Sciatic nerve (tissue), 2 donors: ENCODE data around the gene KLHDC1. TPM values are rescaled to one million over a fixed set of nuclear protein-coding genes. Genes with fewer than 3 reads are reported as not detected.
"Not testable (repeated sequence)": the region's sequence is repeated elsewhere in the genome, so short reads cannot be mapped to it uniquely, and the experiment has no call there.

Experiments
- ATAC-seq: fragments of 200-7000 bp; cut with Tn5 transposase; one replicate; pipeline ENCODE4 v1.9.1; 2020; ENCODE audit warnings: mild to moderate bottlenecking, moderate library complexity
- DNase-seq: peaks from one replicate; pipeline ENCODE4 v3.0.0-alpha.2; 2020; ENCODE audit warnings: low spot score
- intact Hi-C: fragments of 100-400 bp; cut with DNase I; formaldehyde crosslinking; loops from one replicate; pipeline ENCODE4 v1.14.2; 2022
- total RNA-seq: library from RNA; stranded (reverse); fragmentation: NEBNext Ultra II Directional; extraction: Animal tissue kit (Norgen Biotek cat#: 25700); gene quantifications from one replicate; pipeline ENCODE4 v1.2.1, GENCODE V29; 2021
- donor health status: DM: no; HTN: no; CAD: no.
- donor health status: DM: no; HTN: no; CAD: no.

The KLHDC1 gene
- total RNA-seq = 20.7 TPM

- ATAC-seq = peak; percentile 96
- DNase-seq = peak; percentile 94
- intact Hi-C loops = no loop called here
Observed at GRCh38 chr14:49692811-49693734, at the start of gene KLHDC1. KLHDC1 (plus strand) TSS chr14:49693120; CDS start chr14:49693195, 75 bp downstream.

- no peak for DNase-seq
- intact Hi-C loops = no loop called here
- ATAC-seq = no peak
Observed at GRCh38 chr14:49653508-49653907, 39.4 kb upstream of the KLHDC1 start.

GRCh38 chr14:49654511-49654910 is 38.4 kb upstream of the KLHDC1 start:
- intact Hi-C loops = no loop called here
- no peak for ATAC-seq
- DNase-seq = no peak

- ATAC-seq, DNase-seq, intact Hi-C loops: not testable (repeated sequence)
Observed at GRCh38 chr14:49657500-49657899, 35.4 kb upstream of the KLHDC1 start.

- intact Hi-C loops = no loop called here
- ATAC-seq = no peak
- no peak for DNase-seq
Observed at GRCh38 chr14:49659526-49660455, 33.1 kb upstream of the KLHDC1 start.

GRCh38 chr14:49670475-49670874 is 22.4 kb upstream of the KLHDC1 start:
- DNase-seq (no peak), ATAC-seq (no peak)
- intact Hi-C loops = no loop called here

GRCh38 chr14:49673586-49673985 is 19.3 kb upstream of the KLHDC1 start:
- no peak for DNase-seq
- intact Hi-C loops = no loop called here
- ATAC-seq = no peak

- DNase-seq (no peak), ATAC-seq (no peak)
- intact Hi-C loops = loop anchor here (5.0 kb wide), 1 partner anchor 160 kb away; no protein-coding TSS in a partner anchor
Observed at GRCh38 chr14:49677643-49678042, 15.3 kb upstream of the KLHDC1 start.

GRCh38 chr14:49679271-49679670 is 13.6 kb upstream of the KLHDC1 start:
- intact Hi-C loops = loop anchor here (5.0 kb wide), 1 partner anchor 162 kb away; no protein-coding TSS in a partner anchor
- no peak for ATAC-seq

GRCh38 chr14:49686425-49686824 is 6.5 kb upstream of the KLHDC1 start:
- DNase-seq (no peak), ATAC-seq (no peak)
- intact Hi-C loops = no loop called here

More at GRCh38 chr14:49679271-49679670, 13.6 kb upstream of the KLHDC1 start:
- DNase-seq = no peak

- ATAC-seq = peak; percentile 88
- DNase-seq = peak; percentile 88
- intact Hi-C loops = no loop called here
Observed at GRCh38 chr14:49687942-49688700, 4.8 kb upstream of the KLHDC1 start, which contains the start of gene POLE2. POLE2 (minus strand) TSS chr14:49688214; CDS start chr14:49688203, 11 bp downstream.

GRCh38 chr14:49688701-49689030 is 4.3 kb upstream of the KLHDC1 start:
- ATAC-seq (no peak), DNase-seq (no peak)
- intact Hi-C loops = no loop called here

GRCh38 chr14:49691031-49691430 is 1.9 kb upstream of the KLHDC1 start:
- no peak for ATAC-seq
- no peak for DNase-seq
- intact Hi-C loops = no loop called here

GRCh38 chr14:49692193-49692757 is 645 bp upstream of the KLHDC1 start:
- peak; percentile 1 for ATAC-seq
- no peak for DNase-seq
- intact Hi-C loops = no loop called here

- DNase-seq, ATAC-seq, intact Hi-C loops: not testable (repeated sequence)
Observed at GRCh38 chr14:49693735-49694124, 810 bp downstream of the KLHDC1 start.

- ATAC-seq (no peak), DNase-seq (no peak)
- intact Hi-C loops = no loop called here
Observed at GRCh38 chr14:49702725-49703124, 9.8 kb downstream of the KLHDC1 start.

GRCh38 chr14:49703965-49704364 is 11.0 kb downstream of the KLHDC1 start:
- no peak for ATAC-seq
- DNase-seq = no peak
- intact Hi-C loops = no loop called here

- DNase-seq, intact Hi-C loops, ATAC-seq: not testable (repeated sequence)
Observed at GRCh38 chr14:49704471-49704870, 11.6 kb downstream of the KLHDC1 start.
